Skeletal muscle cell (primary cell): ENCODE measurements around the gene UGT8.

Source experiments
- DNase-seq: peaks from one replicate; pipeline ENCODE4 v3.0.0-alpha.2; 2010; ENCODE audit warnings: low read depth
- H3K4me3 ChIP-seq: 2 replicates; pipeline ENCODE4 v1.5.1; 2011; ENCODE audit warnings: low read depth, mild to moderate bottlenecking, control low read depth, low read length, moderate library complexity

Gene UGT8

GRCh38 chr4:114674080-114674479, 75.5 kb downstream of the UGT8 start:
- no peak for DNase-seq
- no peak overlapping the region for H3K4me3 ChIP-seq

DNA sequence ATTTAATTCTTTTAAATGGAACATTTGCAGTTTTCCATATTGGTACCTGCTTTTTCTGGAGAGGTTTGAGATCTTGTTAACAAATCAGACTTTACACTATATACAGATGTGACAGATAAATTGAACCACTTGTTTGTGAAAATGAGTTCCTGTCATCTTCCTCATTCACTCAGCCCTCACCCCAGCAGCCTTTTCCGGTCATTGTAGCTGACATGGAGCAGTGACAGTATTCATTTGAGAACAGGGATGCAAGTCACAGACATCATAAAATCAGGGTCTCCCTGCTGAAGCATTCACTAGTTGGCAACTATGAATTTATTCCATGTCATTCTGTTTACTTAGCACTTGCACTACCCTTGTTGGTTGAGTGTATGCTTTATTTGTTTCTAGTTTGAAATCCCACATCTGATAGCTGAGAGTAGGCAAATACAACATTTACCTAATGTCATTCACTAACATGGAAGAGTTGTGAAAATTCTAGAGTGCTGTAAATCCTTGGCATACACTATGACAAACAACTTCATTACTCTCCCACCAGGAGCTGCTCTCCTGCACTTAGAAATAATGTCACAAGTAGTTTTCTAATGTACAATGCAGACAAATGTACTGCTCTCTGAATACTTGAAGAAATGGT, 78.9 kb downstream of the UGT8 start:
- DNase-seq, result no peak
- no peak overlapping the region for H3K4me3 ChIP-seq

- no peak for DNase-seq
- no peak overlapping the region for H3K4me3 ChIP-seq
These were observed 85.9 kb downstream of the UGT8 start for GRCh38 chr4:114684462-114684861.

- no peak overlapping the region for H3K4me3 ChIP-seq
- DNase-seq, result no peak
These were observed 89.5 kb downstream of the UGT8 start for GRCh38 chr4:114688059-114688458.

DNA sequence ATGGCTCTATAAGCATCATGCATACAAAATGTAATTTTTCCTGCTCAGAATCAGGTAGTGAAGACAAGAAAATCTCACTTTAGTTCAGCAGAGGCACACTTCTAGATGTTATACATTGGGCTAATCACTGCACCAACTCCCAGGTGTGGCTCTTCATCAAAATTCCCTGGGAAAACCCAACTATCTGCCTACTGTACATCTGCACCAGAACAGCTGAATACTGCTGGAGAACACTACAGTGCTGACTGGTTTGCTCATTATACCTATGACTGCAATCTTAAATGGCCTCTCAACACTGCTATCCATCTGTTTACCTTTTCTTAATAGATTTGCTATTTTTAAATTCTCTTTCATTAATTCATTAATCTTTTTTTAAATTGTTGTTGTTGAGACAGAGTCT, 92.0 kb downstream of the UGT8 start:
- H3K4me3 ChIP-seq, result no peak overlapping the region
- no peak for DNase-seq

- DNase-seq, result no peak
- H3K4me3 ChIP-seq, result no peak overlapping the region
These were observed 93.3 kb downstream of the UGT8 start for GRCh38 chr4:114691865-114692264.

DNA sequence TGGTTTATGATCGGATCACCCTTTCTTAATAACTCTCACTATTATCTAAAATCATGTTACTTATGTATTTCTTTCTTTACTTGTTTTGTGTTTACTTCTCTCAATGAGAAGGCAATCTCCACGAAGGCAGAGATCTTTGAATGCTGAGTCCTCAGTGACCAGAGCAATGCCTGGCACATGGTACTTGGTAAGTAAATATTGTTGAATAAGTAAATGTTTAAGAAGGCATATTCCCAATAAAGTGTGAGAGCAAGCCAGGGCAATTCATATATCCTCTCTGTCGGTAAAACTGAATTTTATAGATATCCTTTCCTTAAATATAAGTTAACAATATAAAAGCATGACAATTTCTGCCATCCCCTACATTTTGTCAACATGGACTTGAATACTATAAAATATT, 94.4 kb downstream of the UGT8 start:
- H3K4me3 ChIP-seq, result no peak overlapping the region
- no peak for DNase-seq

DNA sequence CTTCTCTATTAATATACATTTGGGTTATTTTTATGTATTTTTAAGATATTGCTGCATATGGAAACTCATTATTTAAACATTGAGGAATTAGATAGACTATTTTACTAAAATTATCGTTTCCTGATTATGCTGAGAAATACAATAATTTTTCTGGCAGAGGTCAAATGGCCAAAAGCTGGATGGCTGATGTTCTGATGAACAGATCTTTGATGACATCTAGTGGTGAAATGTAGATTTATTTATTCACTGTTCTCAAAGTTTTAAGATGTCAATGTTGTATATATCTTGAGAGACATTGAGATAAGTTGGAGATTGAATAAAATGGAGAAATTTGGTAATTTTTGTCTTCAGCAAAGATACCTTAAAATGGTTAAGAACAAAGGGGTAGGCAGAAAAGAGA, 96.2 kb downstream of the UGT8 start:
- H3K4me3 ChIP-seq, result no peak overlapping the region
- no peak for DNase-seq

GRCh38 chr4:114698231-114698630, 99.6 kb downstream of the UGT8 start:
- DNase-seq, result peak; percentile 4
- H3K4me3 ChIP-seq, result no peak overlapping the region

DNA sequence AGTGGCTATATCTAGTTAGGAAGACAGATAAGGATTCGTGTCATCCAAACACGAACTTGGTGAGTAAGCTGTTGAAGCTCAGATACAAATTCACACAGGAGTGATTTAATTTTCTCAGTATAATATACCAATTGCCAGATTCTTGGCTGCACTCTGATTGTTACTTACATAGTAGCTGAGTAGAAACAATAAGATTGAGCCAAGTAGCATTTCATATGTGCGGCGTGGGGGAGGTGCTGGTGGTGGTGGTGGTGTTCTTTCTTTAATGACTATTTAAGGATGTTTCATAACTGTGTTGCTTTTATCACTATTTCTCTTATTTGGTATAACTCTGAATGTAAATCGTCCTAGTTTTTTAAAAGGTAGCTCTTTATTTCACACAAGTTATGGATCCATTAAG, 102.9 kb downstream of the UGT8 start:
- H3K4me3 ChIP-seq, result no peak overlapping the region
- no peak for DNase-seq

- no peak for DNase-seq
- no peak overlapping the region for H3K4me3 ChIP-seq
These were observed 118.8 kb downstream of the UGT8 start for GRCh38 chr4:114717432-114717831.

- DNase-seq, result no peak
- no peak overlapping the region for H3K4me3 ChIP-seq
These were observed 126.5 kb downstream of the UGT8 start for GRCh38 chr4:114725066-114725465.

DNA sequence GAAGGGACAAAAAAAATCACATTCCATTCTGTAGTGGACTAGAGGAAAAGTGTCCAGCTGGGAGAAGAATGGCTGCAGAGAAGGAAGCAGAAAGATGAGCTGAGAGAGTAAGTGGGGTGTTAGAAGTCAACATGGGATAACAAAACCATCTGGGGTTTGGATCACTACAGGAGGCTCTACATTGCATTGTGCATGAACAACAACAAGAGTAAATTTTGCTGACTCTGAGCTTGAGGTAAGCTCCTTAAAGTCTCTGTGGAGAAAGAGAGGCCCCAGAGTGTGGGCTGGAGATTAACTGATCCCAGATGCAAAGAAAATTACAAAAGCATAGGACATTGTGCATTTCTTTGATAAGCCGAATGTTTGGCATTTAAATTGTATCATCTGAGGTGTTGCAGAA, 128.9 kb downstream of the UGT8 start:
- no peak for DNase-seq

More for the DNA sequence above, 128.9 kb downstream of the UGT8 start:
- no peak overlapping the region for H3K4me3 ChIP-seq
